ENCODE data around the gene UBE2D2. TPM values are rescaled to one million over a fixed set of nuclear protein-coding genes. Genes with fewer than 3 reads are reported as not detected.

The UBE2D2 gene
- total RNA-seq, 1 experiment from 2014 or later, result 222 TPM

- DNase-seq (ENCODE audit: low read depth, low spot score) (no peak), ATAC-seq (peak; percentile 62; the same call in 1 of the 2 replicates)
- no peaks in the 10 kb centered on the region for H3K27me3 ChIP-seq (ENCODE audit: control insufficient read depth, insufficient read depth, low read length)
- in situ Hi-C loops (cut with HindIII; ENCODE audit: low pct_unique_long_range_greater_than_20kb, low sequenced_read_pairs), result no loop called here
- no peak overlapping the region for H3K4me3 ChIP-seq (ENCODE audit: low read depth in 2 of 2, low read length in 2 of 2)
- peaks cover 13% of the 10 kb centered on the region for H3K4me1 ChIP-seq (ENCODE audit: control insufficient read depth, insufficient read depth, low read length)
- no peaks in the 10 kb centered on the region; the same call in 1 of the 2 replicates for H3K36me3 ChIP-seq (ENCODE audit: control insufficient read depth, insufficient read depth, low read length)
- POLR2A ChIA-PET, result interaction anchor here (0.6 kb wide), 1 partner anchor 11 kb away, joined by 4 read pairs; no protein-coding TSS in a partner anchor
- no TSS peak for BruUV-seq (replicated peaks)
- H3K27ac ChIP-seq (ENCODE audit: low read length), result no peak overlapping the region
- H3K9me3 ChIP-seq (ENCODE audit: control insufficient read depth, insufficient read depth, low read depth, low read length), result no peaks in the 10 kb centered on the region
- CTCF ChIA-PET, result no interaction called here
- intact Hi-C loops (cut with micrococcal nuclease; ENCODE audit: unreplicated experiment), result no loop called here
- TF ChIP-seq, protein P1, sequence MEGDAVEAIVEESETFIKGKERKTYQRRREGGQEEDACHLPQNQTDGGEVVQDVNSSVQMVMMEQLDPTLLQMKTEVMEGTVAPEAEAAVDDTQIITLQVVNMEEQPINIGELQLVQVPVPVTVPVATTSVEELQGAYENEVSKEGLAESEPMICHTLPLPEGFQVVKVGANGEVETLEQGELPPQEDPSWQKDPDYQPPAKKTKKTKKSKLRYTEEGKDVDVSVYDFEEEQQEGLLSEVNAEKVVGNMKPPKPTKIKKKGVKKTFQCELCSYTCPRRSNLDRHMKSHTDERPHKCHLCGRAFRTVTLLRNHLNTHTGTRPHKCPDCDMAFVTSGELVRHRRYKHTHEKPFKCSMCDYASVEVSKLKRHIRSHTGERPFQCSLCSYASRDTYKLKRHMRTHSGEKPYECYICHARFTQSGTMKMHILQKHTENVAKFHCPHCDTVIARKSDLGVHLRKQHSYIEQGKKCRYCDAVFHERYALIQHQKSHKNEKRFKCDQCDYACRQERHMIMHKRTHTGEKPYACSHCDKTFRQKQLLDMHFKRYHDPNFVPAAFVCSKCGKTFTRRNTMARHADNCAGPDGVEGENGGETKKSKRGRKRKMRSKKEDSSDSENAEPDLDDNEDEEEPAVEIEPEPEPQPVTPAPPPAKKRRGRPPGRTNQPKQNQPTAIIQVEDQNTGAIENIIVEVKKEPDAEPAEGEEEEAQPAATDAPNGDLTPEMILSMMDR (IDR thresholded peaks at IDR 0.05), result no peak
- no peak for TF ChIP-seq TCF7L2 (IDR thresholded peaks at IDR 0.05; ENCODE audit: low read depth, low read length)
- TF ChIP-seq SIN3A (IDR thresholded peaks at IDR 0.05; ENCODE audit: borderline replicate concordance, insufficient read depth, low read depth, low read length), result no peak
- TF ChIP-seq, protein P2, sequence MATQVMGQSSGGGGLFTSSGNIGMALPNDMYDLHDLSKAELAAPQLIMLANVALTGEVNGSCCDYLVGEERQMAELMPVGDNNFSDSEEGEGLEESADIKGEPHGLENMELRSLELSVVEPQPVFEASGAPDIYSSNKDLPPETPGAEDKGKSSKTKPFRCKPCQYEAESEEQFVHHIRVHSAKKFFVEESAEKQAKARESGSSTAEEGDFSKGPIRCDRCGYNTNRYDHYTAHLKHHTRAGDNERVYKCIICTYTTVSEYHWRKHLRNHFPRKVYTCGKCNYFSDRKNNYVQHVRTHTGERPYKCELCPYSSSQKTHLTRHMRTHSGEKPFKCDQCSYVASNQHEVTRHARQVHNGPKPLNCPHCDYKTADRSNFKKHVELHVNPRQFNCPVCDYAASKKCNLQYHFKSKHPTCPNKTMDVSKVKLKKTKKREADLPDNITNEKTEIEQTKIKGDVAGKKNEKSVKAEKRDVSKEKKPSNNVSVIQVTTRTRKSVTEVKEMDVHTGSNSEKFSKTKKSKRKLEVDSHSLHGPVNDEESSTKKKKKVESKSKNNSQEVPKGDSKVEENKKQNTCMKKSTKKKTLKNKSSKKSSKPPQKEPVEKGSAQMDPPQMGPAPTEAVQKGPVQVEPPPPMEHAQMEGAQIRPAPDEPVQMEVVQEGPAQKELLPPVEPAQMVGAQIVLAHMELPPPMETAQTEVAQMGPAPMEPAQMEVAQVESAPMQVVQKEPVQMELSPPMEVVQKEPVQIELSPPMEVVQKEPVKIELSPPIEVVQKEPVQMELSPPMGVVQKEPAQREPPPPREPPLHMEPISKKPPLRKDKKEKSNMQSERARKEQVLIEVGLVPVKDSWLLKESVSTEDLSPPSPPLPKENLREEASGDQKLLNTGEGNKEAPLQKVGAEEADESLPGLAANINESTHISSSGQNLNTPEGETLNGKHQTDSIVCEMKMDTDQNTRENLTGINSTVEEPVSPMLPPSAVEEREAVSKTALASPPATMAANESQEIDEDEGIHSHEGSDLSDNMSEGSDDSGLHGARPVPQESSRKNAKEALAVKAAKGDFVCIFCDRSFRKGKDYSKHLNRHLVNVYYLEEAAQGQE (IDR thresholded peaks at IDR 0.05; ENCODE audit: insufficient read depth in 1 of 2, low read depth in 2 of 2, low read length in 1 of 2), result no peak
- TF ChIP-seq POLR2AphosphoS5 (IDR thresholded peaks at IDR 0.05; ENCODE audit: low read depth, low read length), result no peak
Observed at GRCh38 chr5:139569270-139569955, 8.3 kb downstream of the UBE2D2 start.

DNA sequence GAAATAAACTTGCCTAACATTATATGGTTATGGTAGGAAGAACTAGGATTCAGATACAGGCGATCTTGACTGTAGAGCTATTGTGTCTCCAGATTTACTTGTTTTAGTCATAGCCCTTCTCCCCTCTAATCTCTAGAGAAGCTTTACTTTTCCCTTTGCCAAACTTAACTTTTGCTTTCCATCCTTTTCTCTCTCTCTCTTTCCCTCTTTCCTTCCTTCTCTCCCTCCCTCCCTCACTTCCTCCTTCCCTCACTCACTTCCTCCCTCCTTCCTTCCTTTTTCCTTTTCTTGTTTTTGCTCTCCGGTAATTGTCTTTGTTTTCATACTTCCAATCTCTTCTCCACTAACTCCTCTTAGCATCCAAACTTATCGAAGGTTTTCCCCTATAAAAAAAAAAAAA, 10.4 kb downstream of the UBE2D2 start:
- H3K4me1 ChIP-seq (ENCODE audit: control insufficient read depth, insufficient read depth, low read length), result peaks cover 4% of the 10 kb centered on the region; the same call in 1 of the 2 replicates
- ATAC-seq (no peak), DNase-seq (ENCODE audit: low read depth, low spot score) (no peak)
- CTCF ChIA-PET, result no interaction called here
- no peaks in the 10 kb centered on the region for H3K36me3 ChIP-seq (ENCODE audit: control insufficient read depth, insufficient read depth, low read length)
- no TSS peak for BruUV-seq (replicated peaks)
- H3K27ac ChIP-seq (ENCODE audit: low read length), result no peak overlapping the region
- POLR2A ChIA-PET, result interaction anchor here (0.6 kb wide), 1 partner anchor 113 kb away, joined by 5 read pairs; no protein-coding TSS in a partner anchor
- TF ChIP-seq, protein P2 (IDR thresholded peaks at IDR 0.05; ENCODE audit: insufficient read depth in 1 of 2, low read depth in 2 of 2, low read length in 1 of 2), result no peak
- TF ChIP-seq POLR2AphosphoS5 (IDR thresholded peaks at IDR 0.05; ENCODE audit: low read depth, low read length) (no peak), SIN3A (IDR thresholded peaks at IDR 0.05; ENCODE audit: borderline replicate concordance, insufficient read depth, low read depth, low read length) (no peak), TCF7L2 (IDR thresholded peaks at IDR 0.05; ENCODE audit: low read depth, low read length) (no peak)
- TF ChIP-seq, protein P1 (IDR thresholded peaks at IDR 0.05), result no peak
- intact Hi-C loops (cut with micrococcal nuclease; ENCODE audit: unreplicated experiment), result no loop called here
- no peak overlapping the region for H3K4me3 ChIP-seq (ENCODE audit: low read depth in 2 of 2, low read length in 2 of 2)
- H3K27me3 ChIP-seq (ENCODE audit: control insufficient read depth, insufficient read depth, low read length), result no peaks in the 10 kb centered on the region
- H3K9me3 ChIP-seq (ENCODE audit: control insufficient read depth, insufficient read depth, low read depth, low read length), result no peaks in the 10 kb centered on the region
- in situ Hi-C loops (cut with HindIII; ENCODE audit: low pct_unique_long_range_greater_than_20kb, low sequenced_read_pairs), result no loop called here
